Left renal pelvis (tissue), 4 donors: ENCODE measurements around the gene ITGB7. TPM values are rescaled to one million over a fixed set of nuclear protein-coding genes. Genes with fewer than 3 reads are reported as not detected.

Experiments
- DNase-seq, 4 donors: peaks; one replicate each; pipeline ENCODE4 v3.0.0-alpha.2; 2013; ENCODE audit warnings: low read depth in 4 of 4, low spot score in 3 of 4
- polyA plus RNA-seq, 4 donors: library from polyadenylated mRNA; unstranded; fragments of 120-200 nt; gene quantifications; one replicate each; pipeline ENCODE4 v1.2.1, GENCODE V29; 2013; ENCODE audit not compliant: insufficient read length in 4 of 4

Gene ITGB7
- polyA plus RNA-seq, 4 donors = 0.86 to 2.4 (median 1.1) TPM

GRCh38 chr12:53159195-53159839 lies 47.7 kb downstream of the ITGB7 start:
- DNase-seq = peak in 2 of 4 donors; percentile 55 to 66

GRCh38 chr12:53152390-53152789 lies 54.7 kb downstream of the ITGB7 start:
- DNase-seq = no peak

- no peak for DNase-seq
Observed at GRCh38 chr12:53151039-53151438, 56.0 kb downstream of the ITGB7 start.

- DNase-seq = no peak
Observed at GRCh38 chr12:53147653-53148052, 59.4 kb downstream of the ITGB7 start.

GRCh38 chr12:53147181-53147580 lies 59.9 kb downstream of the ITGB7 start:
- DNase-seq = no peak

- no peak for DNase-seq
Observed at GRCh38 chr12:53145383-53146260, 61.4 kb downstream of the ITGB7 start.

GRCh38 chr12:53143355-53143754 lies 63.7 kb downstream of the ITGB7 start:
- DNase-seq = no peak

Other genes starting within 250 kb of the ITGB7 start
- 100 to 1,000 TPM; 470 to 530 (median 505) TPM for gene EIF4B, start 200.8 kb downstream of the ITGB7 start, polyA plus RNA-seq
- gene TNS2, start 157.2 kb downstream of the ITGB7 start, polyA plus RNA-seq = 100 to 1,000 TPM in 3 of 4 donors, 10 to 100 TPM in 1; 90.5 to 142 (median 127) TPM
- 10 to 100 TPM; 17.2 to 28.6 (median 19.0) TPM for gene SPRYD3, start 127.9 kb downstream of the ITGB7 start, polyA plus RNA-seq
- gene IGFBP6, start 109.6 kb downstream of the ITGB7 start, polyA plus RNA-seq = 100 to 1,000 TPM in 1 of 4 donors, 10 to 100 TPM in 3; 14.0 to 241 (median 19.8) TPM
- gene SOAT2, start 103.8 kb downstream of the ITGB7 start, polyA plus RNA-seq = 1 to 10 TPM in 2 of 4 donors, under 1 TPM in 2; 0.72 to 1.3 (median 1.1) TPM
- 10 to 100 TPM; 53.2 to 76.4 (median 67.8) TPM for gene ZNF740, start 26.5 kb downstream of the ITGB7 start, polyA plus RNA-seq
- 100 to 1,000 TPM in 1 of 4 donors, 10 to 100 TPM in 3; 32.9 to 117 (median 70.5) TPM for gene CSAD, start 26.3 kb downstream of the ITGB7 start, polyA plus RNA-seq
- gene RARG, start 25.0 kb upstream of the ITGB7 start, polyA plus RNA-seq = 10 to 100 TPM; 32.3 to 73.8 (median 38.9) TPM
- gene ESPL1, start 61.0 kb upstream of the ITGB7 start, polyA plus RNA-seq = 10 to 100 TPM in 2 of 4 donors, 1 to 10 TPM in 2; 8.1 to 14.3 (median 9.2) TPM
- 100 to 1,000 TPM; 546 to 729 (median 657) TPM for gene PFDN5, start 88.3 kb upstream of the ITGB7 start, polyA plus RNA-seq
- 10 to 100 TPM; 37.7 to 56.1 (median 48.6) TPM for gene MYG1, start 92.4 kb upstream of the ITGB7 start, polyA plus RNA-seq
- gene AAAS, start 114.4 kb upstream of the ITGB7 start, polyA plus RNA-seq = 10 to 100 TPM; 60.7 to 89.4 (median 76.2) TPM
- gene SP7, start 129.1 kb upstream of the ITGB7 start, polyA plus RNA-seq = under 1 TPM; 0.17 to 0.27 (median 0.24) TPM
- gene SP1, start 172.9 kb upstream of the ITGB7 start, polyA plus RNA-seq = 10 to 100 TPM; 76.7 to 82.3 (median 79.3) TPM
- under 1 TPM; 0.16 to 0.63 (median 0.53) TPM for gene AMHR2, start 216.6 kb upstream of the ITGB7 start, polyA plus RNA-seq
- gene PRR13, start 234.5 kb upstream of the ITGB7 start, polyA plus RNA-seq = 100 to 1,000 TPM in 3 of 4 donors, 10 to 100 TPM in 1; 67.9 to 183 (median 175) TPM
- gene PCBP2, start 244.9 kb upstream of the ITGB7 start, polyA plus RNA-seq = 1,000 to 10,000 TPM in 3 of 4 donors, 100 to 1,000 TPM in 1; 796 to 1,179 (median 1,079) TPM